HepG2 (cell line): ENCODE measurements around the gene CYP2S1. TPM values are rescaled to one million over a fixed set of nuclear protein-coding genes. Genes with fewer than 3 reads are reported as not detected.

Experiments used
- BHLHE40 ChIP-seq: IDR thresholded peaks from 2 replicates; pipeline ENCODE4 v1.6.1; 2011; ENCODE audit warnings: low read length, improper control_type of control experiment
- ISL2 ChIP-seq: sonication (generic); formaldehyde crosslinking; IDR thresholded peaks from 2 replicates; pipeline ENCODE4 v1.5.0; 2020; ENCODE audit warnings: missing genetic modification reagents
- PAXIP1 ChIP-seq: sonication (generic); formaldehyde crosslinking; conservative IDR thresholded peaks from 2 replicates; pipeline ENCODE4 v1.4.0; 2020; ENCODE audit warnings: mild to moderate bottlenecking, missing genetic modification reagents, moderate library complexity
- SP1 ChIP-seq, 2 experiments: fragments of 450-650 bp in 1 of 2; sonication (generic) in 1 of 2; formaldehyde crosslinking in 1 of 2; IDR thresholded peaks; 2 replicates each; pipeline versions ENCODE4 v1.4.0 to v1.6.1; 2016 to 2020; ENCODE audit warnings: missing genetic modification reagents in 1 of 2
- ZBTB39 ChIP-seq: sonication (generic); formaldehyde crosslinking; IDR thresholded peaks from 2 replicates; pipeline ENCODE4 v1.5.0; 2020; ENCODE audit warnings: missing genetic modification reagents
- ZBTB4 ChIP-seq: sonication (generic); formaldehyde crosslinking; IDR thresholded peaks from 2 replicates; pipeline ENCODE4 v1.4.0; 2020; ENCODE audit warnings: missing genetic modification reagents, mild to moderate bottlenecking, borderline replicate concordance
- ZNF142 ChIP-seq: sonication (generic); formaldehyde crosslinking; IDR thresholded peaks from 2 replicates; pipeline ENCODE4 v1.4.0; 2020; ENCODE audit warnings: missing genetic modification reagents
- ZNF280B ChIP-seq: sonication (generic); formaldehyde crosslinking; IDR thresholded peaks from 2 replicates; pipeline ENCODE4 v1.5.0; 2020; ENCODE audit warnings: missing genetic modification reagents, mild to moderate bottlenecking, borderline replicate concordance
- ZNF567 ChIP-seq: sonication (generic); formaldehyde crosslinking; IDR thresholded peaks from 2 replicates; pipeline ENCODE4 v1.8.1; 2023; ENCODE audit warnings: mild to moderate bottlenecking, missing genetic modification reagents, borderline replicate concordance
- ZNF589 ChIP-seq: sonication (generic); formaldehyde crosslinking; conservative IDR thresholded peaks from 2 replicates; pipeline ENCODE4 v1.8.0; 2022; ENCODE audit warnings: mild to moderate bottlenecking, moderate library complexity, missing genetic modification reagents
- ZNF619 ChIP-seq: sonication (generic); formaldehyde crosslinking; IDR thresholded peaks from 2 replicates; pipeline ENCODE4 v1.4.0; 2020; ENCODE audit warnings: mild to moderate bottlenecking, missing genetic modification reagents
- polyA plus RNA-seq, 8 experiments: library from polyadenylated mRNA; depleted of rRNA in 3 of 8; stranded (reverse) in 7 of 8; unstranded in 1 of 8; fragments of >200 nt; fragmentation: Illumina TruSeq in 4 of 8; extraction: Trizol in 4 of 8; gene quantifications; 2 replicates each; pipeline versions ENCODE4 v1.2.1 to v1.2.3, GENCODE V29; 2011 to 2016; ENCODE audit warnings: low read depth in 4 of 8, missing spikeins in 1 of 8, mixed read lengths in 1 of 8; ENCODE audit not compliant: insufficient read depth in 1 of 8
- total RNA-seq, 5 experiments: library from RNA; depleted of rRNA; stranded (reverse); fragments of >200 nt; fragmentation: Illumina TruSeq; extraction: Trizol; gene quantifications; 2 replicates each; pipeline ENCODE4 v1.2.3, GENCODE V29; 2016; ENCODE audit warnings: low read depth in 1 of 5

Gene CYP2S1
- total and polyA plus RNA-seq, 2 of the 13 experiments (the other 11 are each of a cell fraction or from before 2014, with no cell fraction given): 0.09 to 2.1 TPM

GRCh38 chr19:41226874-41227390 lies 33.9 kb downstream of the CYP2S1 start (continued):
- no peak for TF ChIP-seq ZNF142
- no peak for TF ChIP-seq ZNF619 (CRISPR knock-in tag)
- TF ChIP-seq ISL2 (CRISPR knock-in tag): no peak
- TF ChIP-seq PAXIP1 (CRISPR knock-in tag): no peak
- no peak for TF ChIP-seq BHLHE40
- TF ChIP-seq ZNF280B (CRISPR knock-in tag): 0 out of 2 replicates have a peak, but pooled peaks have one; percentile 22
- no peak for TF ChIP-seq ZBTB39
- no peak for TF ChIP-seq SP1 (IDR thresholded peaks at IDR 0.05)
- no peak for TF ChIP-seq SP1 (CRISPR knock-in tag; IDR thresholded peaks at IDR 0.05)
- no peak for TF ChIP-seq ZNF567 (CRISPR knock-in tag)
- TF ChIP-seq ZBTB4 (CRISPR knock-in tag): no peak
- TF ChIP-seq ZNF589: 0 out of 2 replicates have a peak, but pooled peaks have one; percentile 3
